HG02798 (cell line): Measurements from ENCODE around the gene NKAIN2.
"Not testable (repeated sequence)": the region's sequence is repeated elsewhere in the genome, so short reads cannot be mapped to it uniquely, and the experiment has no call there.

ENCODE experiments used
- ATAC-seq: cut with Tn5 transposase; IDR thresholded peaks from one replicate; pipeline ENCODE4 v1.9.1; 2021; ENCODE audit warnings: mild to moderate bottlenecking; ENCODE audit not compliant: unreplicated experiment, poor library complexity

The NKAIN2 gene

DNA sequence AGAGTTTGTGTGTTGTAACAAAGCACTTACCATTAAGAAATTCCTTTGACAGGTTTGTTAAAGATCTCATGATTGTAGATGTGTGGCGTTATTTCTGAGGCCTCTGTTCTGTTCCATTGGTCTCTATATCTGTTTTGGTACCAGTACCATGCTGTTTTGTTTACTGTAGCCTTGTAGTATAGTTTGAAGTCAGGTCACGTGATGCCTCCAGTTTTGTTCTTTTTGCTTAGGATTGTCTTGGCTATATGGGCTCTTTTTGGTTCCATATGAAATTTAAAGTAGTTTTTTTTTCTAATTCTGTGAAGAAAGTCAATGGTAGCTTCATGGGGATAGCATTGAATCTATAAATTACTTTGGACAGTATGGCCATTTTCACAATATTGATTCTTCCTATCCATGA lies 660.9 kb downstream of the NKAIN2 start:
- ATAC-seq = not testable (repeated sequence)

DNA sequence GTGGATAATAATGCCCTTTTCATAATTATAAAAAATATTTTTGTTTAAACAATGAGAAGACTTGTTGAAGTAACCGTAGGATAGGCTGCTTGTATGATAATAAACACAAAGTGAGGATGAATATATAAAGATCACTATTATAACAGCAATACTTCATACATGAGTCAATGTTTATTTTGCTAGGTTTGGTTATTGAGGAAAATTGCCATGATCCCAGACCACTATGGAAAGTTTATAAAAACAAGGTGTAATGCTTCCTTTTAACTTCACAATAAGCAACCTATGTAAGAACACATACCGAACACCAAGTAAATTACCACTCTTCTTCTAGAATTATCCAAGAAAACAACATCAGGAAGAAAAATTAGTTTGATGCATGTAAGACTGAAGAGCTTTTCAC lies 663.3 kb downstream of the NKAIN2 start:
- ATAC-seq = no peak

DNA sequence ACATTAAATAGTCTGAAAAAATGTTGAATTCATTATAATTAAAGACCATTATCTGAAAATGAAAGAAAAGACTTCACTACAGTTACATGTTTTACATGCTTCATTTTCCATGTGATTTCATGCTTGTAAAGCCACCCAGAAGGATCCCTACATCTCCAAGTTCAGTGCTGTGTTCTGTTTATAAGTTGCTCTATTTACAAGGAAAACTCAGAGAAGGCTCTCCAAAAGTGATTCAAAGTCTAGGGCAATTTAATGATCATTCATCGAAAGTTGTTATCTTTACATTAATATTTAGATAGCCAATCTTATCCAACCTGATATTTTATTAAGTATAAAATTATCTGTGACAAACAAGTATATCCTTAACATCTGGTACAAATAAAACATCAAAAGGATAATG lies 663.7 kb downstream of the NKAIN2 start:
- ATAC-seq = no peak

DNA sequence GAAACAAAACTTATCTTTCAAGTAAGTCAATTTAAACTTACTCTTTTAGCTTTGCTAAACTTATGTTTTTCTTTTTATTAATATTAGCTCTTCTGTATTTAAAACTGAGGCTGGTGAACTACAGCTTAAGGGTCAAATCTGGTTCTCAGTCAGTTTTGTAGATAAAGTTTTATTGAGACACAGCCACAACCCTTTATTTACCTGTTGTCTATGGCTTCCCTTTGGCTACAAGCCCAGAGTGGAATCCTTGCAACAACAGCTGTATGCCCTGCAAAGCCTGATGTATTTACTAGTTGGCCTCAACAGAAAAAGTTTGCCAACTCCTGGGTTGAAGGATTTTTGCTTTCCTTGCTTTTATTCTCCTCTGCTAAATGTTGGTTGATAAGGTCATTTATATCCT lies 667.1 kb downstream of the NKAIN2 start:
- no peak for ATAC-seq

DNA sequence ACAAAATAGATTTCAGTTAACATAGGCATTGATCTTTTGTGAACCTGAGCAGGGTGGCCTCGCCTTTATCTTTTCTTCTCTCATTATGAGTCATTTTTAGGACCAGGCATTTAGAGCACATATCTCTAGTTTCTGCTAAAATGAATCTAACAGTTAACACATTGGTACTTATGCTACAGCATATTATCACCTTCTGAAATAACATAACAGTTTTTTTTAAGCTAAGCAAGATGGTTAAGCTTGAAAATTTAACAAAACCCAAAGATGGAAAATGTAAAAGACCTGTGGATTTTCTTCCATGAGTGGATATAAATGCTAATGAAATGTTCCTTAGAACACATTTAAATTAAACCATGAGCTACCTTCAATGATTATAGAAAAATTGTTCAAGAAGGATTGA lies 671.5 kb downstream of the NKAIN2 start:
- no peak for ATAC-seq

DNA sequence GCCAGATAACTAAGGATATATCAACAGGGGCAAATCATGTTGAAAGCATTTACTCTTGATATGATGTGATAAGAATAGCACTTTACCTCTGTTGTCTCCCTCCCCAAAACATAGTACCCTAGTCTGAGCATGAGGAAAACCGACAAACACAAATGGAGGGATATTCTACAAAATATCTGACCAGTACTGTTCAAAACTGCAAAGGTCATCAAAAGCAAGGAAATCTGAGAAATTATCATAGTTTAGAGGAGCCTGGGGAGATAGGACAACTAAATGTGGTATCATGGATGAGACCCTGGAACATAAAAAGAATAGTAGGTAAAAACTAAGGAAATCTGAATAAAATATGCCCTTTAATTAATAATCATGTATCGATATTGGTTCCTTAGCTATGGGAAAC lies 675.2 kb downstream of the NKAIN2 start:
- ATAC-seq = no peak

DNA sequence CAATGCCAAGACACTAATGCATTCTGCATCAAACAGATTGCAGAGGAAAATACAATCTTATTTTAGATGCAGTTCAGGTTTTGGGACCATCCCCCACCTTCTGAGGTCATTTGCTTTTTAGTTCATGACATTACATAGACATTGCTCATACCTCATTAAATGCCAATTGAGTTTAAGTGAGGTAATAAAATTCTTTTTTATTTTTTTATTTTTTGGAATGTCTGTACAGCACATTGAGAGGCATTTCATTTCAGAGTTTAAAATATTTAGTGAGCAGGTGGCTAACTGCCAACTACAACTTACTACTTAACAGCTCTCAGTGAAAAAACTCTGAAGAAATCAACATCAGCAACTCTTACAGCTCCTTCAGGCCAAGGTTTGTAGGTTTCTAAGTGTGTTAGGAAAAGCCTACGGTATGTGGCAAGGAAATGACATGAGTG lies 676.3 kb downstream of the NKAIN2 start:
- ATAC-seq = no peak

DNA sequence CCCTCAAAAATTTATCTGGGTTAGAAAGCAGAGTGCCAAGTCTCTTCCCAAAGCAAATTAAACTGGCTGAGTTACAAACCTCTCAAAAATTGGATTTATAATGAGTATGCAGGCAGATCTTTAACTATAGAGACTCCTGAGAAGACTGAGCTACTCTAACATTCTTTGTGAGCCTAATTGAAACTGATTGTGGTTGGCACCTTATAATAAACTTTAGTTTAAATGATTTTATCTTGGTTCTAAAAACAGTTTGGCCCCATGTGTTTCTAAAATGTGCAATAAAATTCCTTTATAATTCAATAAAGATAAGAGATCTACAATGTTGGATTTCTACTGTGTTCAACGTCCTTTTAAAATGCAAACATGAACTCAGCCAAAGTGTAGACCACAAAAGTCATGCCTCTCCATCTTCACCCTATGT lies 678.4 kb downstream of the NKAIN2 start:
- no peak for ATAC-seq

DNA sequence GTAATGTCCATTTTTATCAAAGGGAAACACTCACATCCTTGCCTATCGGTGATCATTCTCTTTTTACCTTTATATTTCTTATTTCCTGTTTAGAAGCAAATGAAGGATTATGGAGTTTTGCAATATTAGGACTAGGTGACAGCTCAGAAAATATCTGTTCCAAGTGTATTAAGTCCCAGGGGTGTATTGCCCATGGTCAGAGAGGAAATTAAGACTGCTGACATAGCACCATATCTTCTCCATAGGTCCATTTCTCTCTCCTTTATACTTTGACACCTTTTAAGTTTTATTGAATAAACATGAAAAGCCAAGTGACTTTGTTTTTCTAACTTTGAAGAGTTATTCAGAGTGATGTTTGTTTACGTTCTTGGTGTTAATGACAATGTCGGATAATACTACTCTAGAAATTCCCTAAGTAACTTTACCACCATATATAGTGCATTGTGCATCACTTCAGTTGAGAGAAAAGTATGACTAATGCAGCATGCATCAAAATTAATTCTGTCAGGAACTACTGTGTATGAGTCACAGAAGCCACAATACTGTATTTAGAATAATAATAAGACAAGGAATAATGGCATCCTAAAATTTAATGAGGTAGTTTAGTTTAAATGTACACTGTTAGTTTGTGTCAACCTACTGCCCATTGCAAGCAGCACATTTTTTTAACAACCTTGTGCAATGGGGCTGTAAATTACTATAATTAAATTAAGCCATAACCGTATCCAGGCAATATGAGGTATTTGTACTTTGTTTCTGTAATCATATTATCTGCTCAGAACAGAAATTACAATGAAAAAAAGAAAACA lies 684.2 kb downstream of the NKAIN2 start:
- no peak for ATAC-seq

DNA sequence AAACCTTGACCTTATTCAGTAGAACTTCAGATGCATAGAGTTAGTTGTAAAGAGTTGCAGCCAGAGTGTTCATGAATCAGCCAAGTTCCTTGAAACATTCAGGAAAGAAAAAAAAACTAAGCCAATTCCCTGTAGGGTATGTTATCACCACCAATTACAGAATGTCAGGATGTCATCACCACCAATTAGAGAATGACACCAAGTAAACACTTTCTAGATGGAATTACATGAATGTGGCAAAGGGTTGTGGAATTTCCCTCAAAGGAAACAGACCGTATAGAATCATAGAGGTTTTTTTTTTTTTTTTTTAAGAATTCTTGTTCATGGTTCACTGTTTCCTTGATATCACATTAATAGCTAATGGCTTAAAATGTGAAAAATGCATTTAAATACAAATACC lies 686.5 kb downstream of the NKAIN2 start:
- no peak for ATAC-seq

DNA sequence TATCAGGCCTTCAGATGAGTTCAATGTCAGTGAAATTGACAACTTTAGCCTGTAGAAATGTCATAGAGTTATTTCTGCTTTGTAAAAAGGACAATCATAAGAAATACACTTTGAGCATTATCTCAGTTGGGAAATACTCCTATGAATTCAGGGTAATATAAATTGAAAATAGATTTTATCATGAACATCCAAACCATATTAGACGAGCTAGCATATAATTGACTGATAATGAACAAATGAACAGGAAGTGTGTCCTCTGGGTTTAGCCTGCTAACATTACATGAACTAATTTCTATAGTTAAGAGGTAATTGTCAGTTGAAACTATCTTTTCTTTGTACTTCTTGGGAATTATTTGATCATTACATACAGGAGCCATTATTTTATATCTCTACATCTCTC lies 689.6 kb downstream of the NKAIN2 start:
- no peak for ATAC-seq

DNA sequence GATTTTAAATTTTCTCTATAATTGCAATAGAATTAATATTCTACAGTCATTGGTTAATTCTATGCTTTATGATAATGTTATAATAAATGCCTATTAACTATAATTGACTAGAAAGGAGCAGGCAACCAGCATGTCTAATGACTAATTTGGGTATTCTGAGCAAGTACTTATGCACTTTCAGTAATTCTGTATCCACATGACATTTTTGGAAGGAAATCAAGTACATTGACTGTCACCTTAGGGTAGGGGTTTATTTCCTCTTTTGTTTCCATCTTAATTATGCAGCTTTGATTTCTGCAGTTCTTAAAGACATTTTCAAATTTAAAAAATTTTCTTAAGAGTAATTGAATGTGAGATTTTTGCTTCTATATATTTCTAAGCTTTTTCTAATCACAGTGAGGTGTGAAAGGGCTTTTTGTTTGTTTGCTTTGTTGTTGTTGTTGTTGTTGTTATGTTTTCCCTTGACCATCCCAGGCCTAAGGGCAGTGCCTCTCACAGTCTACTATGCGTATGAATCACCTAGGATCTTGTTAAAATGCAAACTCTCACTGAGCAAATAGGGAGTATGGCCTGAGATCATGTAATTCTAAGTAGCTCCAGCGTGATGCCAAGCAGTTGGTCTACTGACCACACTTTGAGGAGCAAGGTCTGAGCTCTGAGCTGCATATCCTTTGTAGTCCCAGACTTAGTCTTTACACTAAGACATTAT lies 691.4 kb downstream of the NKAIN2 start:
- ATAC-seq = no peak

DNA sequence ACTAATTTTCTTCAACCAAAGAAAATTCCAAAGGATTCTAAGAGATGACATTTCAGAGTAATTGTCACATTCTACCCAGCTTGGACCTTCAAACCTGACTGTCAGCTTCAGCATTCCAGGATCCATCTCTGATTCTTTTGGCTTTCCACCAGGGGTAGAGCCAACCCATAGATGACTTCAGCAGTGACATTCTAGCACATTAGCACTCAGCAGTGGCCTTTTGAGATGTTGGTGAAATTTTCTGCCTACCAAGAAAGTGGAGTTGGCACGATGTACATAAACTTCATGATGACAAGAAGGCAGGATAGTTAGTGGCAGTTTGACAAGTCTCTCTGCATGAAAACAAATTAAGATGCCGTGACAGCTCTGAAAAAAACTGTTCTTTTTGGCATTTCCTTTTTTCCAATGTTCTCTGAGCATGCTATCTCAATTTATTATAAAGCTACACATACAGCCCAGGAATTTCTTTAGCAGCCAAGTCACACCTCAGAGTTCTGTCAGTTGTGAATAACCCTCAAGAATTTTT lies 692.1 kb downstream of the NKAIN2 start:
- ATAC-seq = no peak

DNA sequence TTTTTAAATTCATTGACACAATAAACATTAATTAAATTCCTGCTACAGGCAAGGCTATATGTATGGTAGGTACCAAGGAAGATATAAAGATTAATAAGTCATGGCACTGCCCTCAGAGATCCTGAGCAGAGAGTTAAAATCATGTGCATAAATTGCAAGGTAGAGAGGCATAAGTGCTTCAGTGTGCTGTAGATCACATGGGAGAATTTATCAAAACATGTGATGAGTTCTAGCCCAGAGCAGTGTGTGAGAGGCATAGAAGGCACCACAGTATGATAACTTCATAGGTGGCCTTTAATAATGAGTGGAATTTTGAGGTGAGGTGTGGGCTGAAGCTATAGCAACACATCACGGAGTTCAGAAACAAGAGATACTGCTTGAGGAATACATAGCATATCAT lies 692.7 kb downstream of the NKAIN2 start:
- ATAC-seq = no peak

DNA sequence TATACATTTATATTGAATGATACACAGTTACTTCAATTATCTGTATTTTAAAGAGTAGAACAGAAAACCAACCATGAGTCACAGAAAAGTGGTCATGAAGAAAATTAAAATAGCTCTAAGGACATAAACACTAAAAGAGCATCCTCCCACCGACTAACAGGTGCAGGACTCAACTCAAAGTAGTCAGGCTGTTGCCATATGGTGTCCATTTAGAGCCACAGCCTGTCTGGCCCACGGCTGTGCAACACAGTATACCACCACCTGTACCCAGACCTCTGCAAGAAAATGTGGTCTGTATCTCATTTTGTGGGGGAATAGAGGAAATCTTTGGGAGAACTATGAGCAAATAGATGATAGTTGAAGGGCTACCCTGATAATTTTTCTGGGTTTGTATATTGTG lies 708.8 kb downstream of the NKAIN2 start:
- ATAC-seq = no peak

DNA sequence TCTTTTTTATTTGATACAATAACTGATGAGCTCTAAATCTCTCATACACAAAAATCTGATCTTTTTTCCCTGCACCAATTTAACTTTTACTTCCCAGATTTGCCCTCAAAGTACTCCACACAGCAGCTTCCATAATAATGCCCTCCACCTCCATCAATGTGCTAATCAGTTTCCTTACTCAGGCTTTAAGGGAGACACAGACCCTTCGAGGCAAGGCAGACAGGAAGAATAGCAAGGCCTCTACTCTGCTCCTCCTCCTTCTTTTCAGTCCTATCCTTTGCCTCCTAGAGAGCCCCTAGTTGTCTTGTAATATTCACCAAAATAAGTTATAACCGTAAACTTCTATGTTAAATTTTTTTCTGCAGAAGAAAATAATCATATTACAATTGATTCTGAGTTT lies 713.7 kb downstream of the NKAIN2 start:
- ATAC-seq = no peak

DNA sequence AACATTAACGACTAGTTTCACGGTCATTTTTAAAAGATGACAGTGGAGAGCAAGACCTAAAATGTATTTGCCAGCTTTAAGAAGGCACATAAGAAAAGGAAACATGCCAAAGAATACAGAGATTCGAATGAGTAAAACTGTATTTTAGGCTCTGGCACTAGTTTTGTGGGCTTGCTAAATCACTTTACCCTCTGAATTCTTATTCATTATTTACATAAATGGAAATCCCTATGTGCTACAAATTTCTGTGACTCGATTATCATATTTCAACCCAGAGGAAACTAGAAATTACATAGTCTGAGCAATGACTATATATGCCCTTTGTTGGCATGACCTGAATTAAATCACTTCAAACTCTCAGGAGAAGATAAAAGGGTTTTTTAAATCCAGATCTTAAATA lies 716.8 kb downstream of the NKAIN2 start:
- ATAC-seq = no peak

DNA sequence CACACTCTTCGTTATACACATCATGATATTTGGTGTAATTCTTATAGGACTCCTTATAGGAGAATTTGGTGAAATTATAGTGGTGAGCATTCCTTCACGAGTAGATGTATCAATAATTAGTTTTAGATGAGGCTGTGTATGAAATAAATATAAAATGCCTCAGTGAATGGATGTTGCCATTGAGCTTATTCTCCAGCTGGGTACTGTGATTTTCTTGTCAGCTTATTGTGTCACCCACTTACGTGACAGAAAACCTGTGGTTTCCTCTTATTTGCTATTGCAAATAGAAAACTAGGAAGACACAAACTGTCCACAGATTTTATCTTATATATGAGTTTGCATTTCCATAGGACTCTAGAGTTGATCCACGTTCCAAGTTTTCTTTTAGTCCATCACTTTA lies 718.7 kb downstream of the NKAIN2 start:
- no peak for ATAC-seq

DNA sequence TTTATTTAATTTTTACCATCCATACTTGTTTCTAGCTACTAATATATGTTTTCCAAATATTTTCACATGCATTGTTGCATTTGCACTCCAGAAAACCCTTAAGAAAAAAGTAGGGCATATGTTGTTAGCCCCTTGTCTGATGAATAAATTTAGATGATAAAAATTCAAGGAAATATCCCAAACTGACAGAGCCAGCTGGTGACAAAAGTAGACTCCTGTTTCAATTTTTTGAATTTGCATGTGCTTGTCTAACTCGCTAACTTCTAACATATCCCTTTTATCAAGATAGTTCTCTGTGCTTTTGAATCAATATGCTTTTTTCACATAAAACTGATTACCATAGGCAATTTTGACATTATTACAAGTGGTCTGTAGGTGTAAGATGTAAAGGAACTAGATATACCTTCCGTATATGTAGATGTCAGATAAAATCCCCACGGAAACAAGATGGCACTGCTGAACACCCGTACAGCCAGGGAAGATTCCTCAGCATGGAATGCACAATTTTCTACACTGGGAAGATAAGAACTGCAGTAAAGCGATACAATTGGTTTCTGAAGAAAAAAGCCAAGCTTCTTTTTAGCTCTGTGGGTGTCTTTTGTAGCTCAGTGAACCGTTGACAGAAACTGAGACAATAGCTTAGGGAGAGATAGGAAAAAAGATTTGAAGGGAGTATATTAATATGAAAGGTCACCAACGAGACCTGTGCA lies 721.0 kb downstream of the NKAIN2 start:
- ATAC-seq = no peak

DNA sequence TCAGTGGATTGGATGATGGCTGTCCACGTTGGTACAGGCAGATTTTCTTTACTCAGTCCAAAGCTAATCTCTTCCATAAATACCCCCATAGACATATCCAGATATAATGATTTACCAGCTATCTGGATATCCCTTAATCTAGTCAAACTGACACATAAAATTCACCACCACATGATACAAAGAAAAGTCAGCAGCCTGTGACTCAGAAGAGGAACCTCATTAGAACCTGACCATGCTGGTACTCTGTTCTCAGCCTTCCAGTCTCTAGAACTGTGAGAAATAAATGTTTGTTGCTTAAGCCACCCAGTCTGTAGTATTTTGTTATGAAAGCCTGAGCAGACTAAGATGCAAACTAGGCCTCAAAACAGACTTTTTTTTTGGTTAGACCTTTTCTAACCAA lies 727.3 kb downstream of the NKAIN2 start:
- ATAC-seq = no peak

DNA sequence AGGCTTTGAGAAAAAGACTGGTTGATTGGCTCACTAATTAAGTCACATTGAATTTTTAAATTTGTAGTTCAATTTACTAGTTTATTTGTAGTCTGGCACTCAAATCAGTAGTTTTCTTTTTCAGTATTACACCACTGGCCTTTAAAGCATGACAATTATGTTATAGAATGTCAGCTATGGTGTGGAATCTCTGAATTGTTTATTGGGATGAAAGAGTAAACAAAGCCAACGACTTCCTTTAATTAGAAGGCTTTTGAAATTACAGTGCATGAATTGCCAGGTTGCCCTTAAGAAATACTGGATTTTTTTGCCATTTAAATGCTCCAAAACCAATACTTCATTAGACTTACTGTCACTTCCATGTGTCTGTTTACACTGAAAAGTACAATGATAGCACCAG lies 731.6 kb downstream of the NKAIN2 start:
- no peak for ATAC-seq
